RWPE2 (cell line): ENCODE measurements around the gene HPDL.

ENCODE experiments used
- ATAC-seq: fragments of 200-7000 bp; cut with Tn5 transposase; 3 replicates; pipeline ENCODE4 v1.9.1; 2021; ENCODE audit warnings: low read depth
- DNase-seq: peaks from one replicate; pipeline ENCODE4 v3.0.0-alpha.2; 2020; ENCODE audit warnings: low spot score
- H3K27ac ChIP-seq: fragments of 450-650 bp; 2 replicates; pipeline ENCODE4 v1.5.1; 2017; ENCODE audit warnings: mild to moderate bottlenecking; ENCODE audit not compliant: poor library complexity, severe bottlenecking
- H3K27me3 ChIP-seq: fragments of 250-450 bp; sonication (Bioruptor Pico); 2 replicates; pipeline ENCODE4 v1.5.1; 2021; ENCODE audit warnings: mild to moderate bottlenecking, moderate library complexity; ENCODE audit not compliant: insufficient read depth, poor library complexity, severe bottlenecking
- H3K36me3 ChIP-seq: fragments of 250-450 bp; sonication (Bioruptor Pico); 2 replicates; pipeline ENCODE4 v1.5.1; 2020; ENCODE audit warnings: low read depth, mild to moderate bottlenecking, moderate library complexity
- H3K4me1 ChIP-seq: fragments of 250-450 bp; sonication (Bioruptor Pico); 2 replicates; pipeline ENCODE4 v1.5.1; 2021; ENCODE audit warnings: mild to moderate bottlenecking, moderate library complexity; ENCODE audit not compliant: insufficient read depth, poor library complexity, severe bottlenecking
- H3K4me3 ChIP-seq: fragments of 250-450 bp; sonication (Bioruptor Pico); 2 replicates; pipeline ENCODE4 v1.5.1; 2021; ENCODE audit warnings: mild to moderate bottlenecking, moderate library complexity; ENCODE audit not compliant: severe bottlenecking
- H3K9me3 ChIP-seq: fragments of 250-450 bp; sonication (Bioruptor Pico); 2 replicates; pipeline ENCODE4 v1.5.1; 2021; ENCODE audit warnings: mild to moderate bottlenecking, moderate library complexity; ENCODE audit not compliant: severe bottlenecking
- TF ChIP-seq, protein P1 (sequence below): fragments of 450-650 bp; IDR thresholded peaks from one replicate; pipeline ENCODE4 v1.5.1; 2017; ENCODE audit warnings: mild to moderate bottlenecking, moderate library complexity; ENCODE audit not compliant: poor library complexity, severe bottlenecking

HPDL gene

DNA sequence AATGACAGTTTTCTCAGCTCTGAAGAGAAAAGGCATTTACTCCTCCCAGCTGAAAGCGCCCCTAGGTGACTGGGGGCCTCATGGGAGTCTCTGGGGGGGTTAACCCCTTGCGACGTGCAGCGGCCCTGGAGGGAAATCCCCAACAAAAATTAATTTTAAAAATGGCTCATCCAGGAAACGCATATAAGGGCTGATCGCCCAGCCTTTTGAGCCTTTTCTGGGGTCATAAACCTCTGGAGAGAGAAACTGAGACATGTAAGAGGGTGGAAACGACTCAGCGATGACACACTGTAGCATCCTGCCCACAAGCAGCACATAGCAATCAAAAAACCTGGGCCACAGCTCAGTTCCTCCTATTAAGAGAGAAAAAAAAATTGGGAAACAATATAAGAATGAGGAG lies 20.4 kb upstream of the HPDL start:
- Histone ChIP-seq H3K4me1 (peaks cover 8% of the 10 kb centered on the region), H3K27ac (no peak overlapping the region), H3K4me3 (no peak overlapping the region), H3K36me3 (no peaks in the 10 kb centered on the region), H3K9me3 (no peaks in the 10 kb centered on the region), H3K27me3 (no peaks in the 10 kb centered on the region)
- ATAC-seq: no peak
- TF ChIP-seq, protein P1, sequence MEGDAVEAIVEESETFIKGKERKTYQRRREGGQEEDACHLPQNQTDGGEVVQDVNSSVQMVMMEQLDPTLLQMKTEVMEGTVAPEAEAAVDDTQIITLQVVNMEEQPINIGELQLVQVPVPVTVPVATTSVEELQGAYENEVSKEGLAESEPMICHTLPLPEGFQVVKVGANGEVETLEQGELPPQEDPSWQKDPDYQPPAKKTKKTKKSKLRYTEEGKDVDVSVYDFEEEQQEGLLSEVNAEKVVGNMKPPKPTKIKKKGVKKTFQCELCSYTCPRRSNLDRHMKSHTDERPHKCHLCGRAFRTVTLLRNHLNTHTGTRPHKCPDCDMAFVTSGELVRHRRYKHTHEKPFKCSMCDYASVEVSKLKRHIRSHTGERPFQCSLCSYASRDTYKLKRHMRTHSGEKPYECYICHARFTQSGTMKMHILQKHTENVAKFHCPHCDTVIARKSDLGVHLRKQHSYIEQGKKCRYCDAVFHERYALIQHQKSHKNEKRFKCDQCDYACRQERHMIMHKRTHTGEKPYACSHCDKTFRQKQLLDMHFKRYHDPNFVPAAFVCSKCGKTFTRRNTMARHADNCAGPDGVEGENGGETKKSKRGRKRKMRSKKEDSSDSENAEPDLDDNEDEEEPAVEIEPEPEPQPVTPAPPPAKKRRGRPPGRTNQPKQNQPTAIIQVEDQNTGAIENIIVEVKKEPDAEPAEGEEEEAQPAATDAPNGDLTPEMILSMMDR: no peak
- DNase-seq: no peak

DNA sequence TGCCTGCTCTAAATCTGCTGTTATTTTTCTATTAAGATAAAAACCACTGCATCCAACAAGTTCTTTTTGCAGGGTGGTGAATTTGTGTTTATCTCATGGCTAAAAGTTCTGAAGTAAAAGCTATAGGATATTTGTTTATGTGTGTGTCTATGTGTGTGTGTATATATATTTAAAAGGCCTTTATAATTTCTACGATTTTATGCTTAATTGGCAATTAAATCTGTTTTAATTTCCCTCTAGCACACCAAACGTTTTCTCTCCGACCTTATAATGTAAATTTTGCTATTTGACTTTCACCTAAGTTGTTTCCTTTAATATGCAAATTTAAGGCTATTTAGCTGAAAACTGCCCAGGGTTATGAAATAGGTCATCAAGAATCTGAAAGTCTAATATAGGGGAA lies 19.8 kb upstream of the HPDL start:
- Histone ChIP-seq H3K4me3 (no peak overlapping the region), H3K27ac (no peak overlapping the region), H3K9me3 (no peaks in the 10 kb centered on the region), H3K4me1 (peaks cover 8% of the 10 kb centered on the region), H3K36me3 (no peaks in the 10 kb centered on the region), H3K27me3 (no peaks in the 10 kb centered on the region)
- DNase-seq: no peak
- no peak for ATAC-seq
- TF ChIP-seq, protein P1: no peak

DNA sequence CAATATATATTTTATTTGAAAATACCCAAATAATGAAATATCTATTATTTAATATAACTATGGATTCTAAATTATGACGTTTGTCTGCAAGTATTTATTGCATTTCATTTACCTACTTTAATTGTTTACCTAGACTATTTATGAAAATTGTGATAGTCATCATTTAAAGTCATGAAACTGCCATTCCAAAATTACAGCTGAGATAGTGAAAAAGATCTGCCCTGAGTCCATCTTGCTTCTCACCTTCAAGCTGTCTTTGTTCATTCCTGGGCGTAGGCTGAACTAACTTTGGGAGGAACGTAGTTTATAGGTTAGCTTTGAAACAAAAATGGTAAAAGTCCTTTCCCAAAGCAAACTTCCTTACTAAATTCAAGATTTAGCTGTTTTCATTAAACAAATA lies 12.4 kb upstream of the HPDL start:
- ATAC-seq (no peak), DNase-seq (no peak)

DNA sequence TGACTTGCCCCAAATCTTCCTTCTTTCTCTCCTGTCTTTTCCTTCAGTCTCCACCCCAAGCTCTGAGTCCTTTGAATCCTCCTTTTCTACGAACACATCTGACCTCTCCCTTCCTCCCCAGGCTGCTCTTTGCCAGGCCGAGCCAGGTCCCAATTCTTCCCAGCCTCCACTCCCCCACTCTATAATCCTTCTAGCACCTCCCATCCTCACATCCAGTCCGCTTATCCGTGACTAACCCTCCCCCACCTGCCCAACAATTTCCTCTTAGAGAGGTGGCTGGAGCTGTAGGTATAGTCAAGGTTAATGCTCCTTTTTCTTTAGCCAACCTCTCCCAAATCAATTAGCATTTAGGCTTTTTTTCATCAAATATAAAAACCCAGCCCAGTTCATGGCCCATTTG lies 9.5 kb upstream of the HPDL start:
- ATAC-seq (no peak), DNase-seq (no peak)
- H3K9me3 ChIP-seq: no peaks in the 10 kb centered on the region
- TF ChIP-seq, protein P1: no peak
- H3K36me3 ChIP-seq: no peaks in the 10 kb centered on the region
- no peaks in the 10 kb centered on the region for H3K27me3 ChIP-seq
- no peak overlapping the region for H3K4me3 ChIP-seq
- no peak overlapping the region for H3K27ac ChIP-seq
- H3K4me1 ChIP-seq: no peaks in the 10 kb centered on the region

More for the DNA sequence above, 12.4 kb upstream of the HPDL start:
- Histone ChIP-seq H3K9me3 (no peaks in the 10 kb centered on the region), H3K36me3 (no peaks in the 10 kb centered on the region), H3K27ac (no peak overlapping the region), H3K4me3 (no peak overlapping the region), H3K4me1 (no peaks in the 10 kb centered on the region), H3K27me3 (no peaks in the 10 kb centered on the region)
- TF ChIP-seq, protein P1: no peak

DNA sequence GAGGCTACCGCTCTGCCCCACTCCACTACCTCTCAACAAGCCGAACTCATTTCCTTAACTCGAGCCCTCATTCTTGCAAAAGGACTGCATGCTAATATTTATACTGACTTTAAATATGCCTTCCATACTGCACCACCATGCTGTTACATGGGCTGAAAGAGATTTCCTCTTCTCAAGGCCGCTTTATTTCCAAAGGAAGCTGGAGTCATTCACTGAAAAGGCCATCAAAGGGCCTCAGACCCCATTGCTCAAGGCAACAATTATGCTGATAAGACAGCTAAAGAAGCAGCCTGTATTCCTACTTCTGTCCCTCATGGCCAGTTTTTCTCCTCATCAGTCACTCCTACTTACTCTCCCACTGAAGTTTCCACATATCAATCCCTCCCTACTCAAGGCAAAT lies 6.9 kb upstream of the HPDL start:
- H3K36me3 ChIP-seq: no peaks in the 10 kb centered on the region
- ATAC-seq (no peak), DNase-seq (no peak)
- no peaks in the 10 kb centered on the region for H3K9me3 ChIP-seq
- TF ChIP-seq, protein P1: no peak
- H3K27me3 ChIP-seq: no peaks in the 10 kb centered on the region
- H3K27ac ChIP-seq: no peak overlapping the region
- no peaks in the 10 kb centered on the region for H3K4me1 ChIP-seq
- no peak overlapping the region for H3K4me3 ChIP-seq
